ENCODE data around the gene CELF4.

The CELF4 gene

GRCh38 chr18:37266290-37266689 lies 299.3 kb downstream of the CELF4 start:
- no peak for FAIRE-seq
- no peak for DNase-seq (ENCODE audit: insufficient read length, low spot score)
- TF ChIP-seq CTCF (IDR thresholded peaks at IDR 0.05; ENCODE audit: insufficient read depth, missing control alignments) = no peak

- no peak for TF ChIP-seq CTCF (IDR thresholded peaks at IDR 0.05; ENCODE audit: insufficient read depth, missing control alignments)
- DNase-seq (ENCODE audit: insufficient read length, low spot score) (no peak), FAIRE-seq (no peak)
Measured at GRCh38 chr18:37265382-37265781, 300.2 kb downstream of the CELF4 start.

DNA sequence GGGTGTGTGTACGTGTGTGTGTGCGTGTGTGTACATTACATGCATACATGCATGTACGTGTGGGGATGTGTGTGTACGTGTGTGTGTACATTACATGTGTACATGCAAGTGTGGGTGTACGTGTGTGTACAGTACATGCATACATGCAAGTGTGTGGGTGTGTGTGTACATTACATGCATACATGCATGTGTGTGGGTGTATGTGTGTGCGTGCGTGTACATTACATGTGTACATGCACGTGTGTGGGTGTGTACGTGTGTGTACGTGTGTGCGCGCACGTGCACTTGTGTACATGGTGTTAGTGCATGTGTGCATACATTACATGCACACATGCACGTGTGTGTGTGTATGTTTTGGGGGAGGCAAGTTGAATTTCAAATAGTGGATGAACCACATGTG lies 300.6 kb downstream of the CELF4 start:
- FAIRE-seq (no peak), DNase-seq (ENCODE audit: insufficient read length, low spot score) (no peak)
- no peak for TF ChIP-seq CTCF (IDR thresholded peaks at IDR 0.05; ENCODE audit: insufficient read depth, missing control alignments)

GRCh38 chr18:37261988-37262387 lies 303.6 kb downstream of the CELF4 start:
- no peak for TF ChIP-seq CTCF (IDR thresholded peaks at IDR 0.05; ENCODE audit: insufficient read depth, missing control alignments)
- DNase-seq (ENCODE audit: insufficient read length, low spot score) = no peak
- FAIRE-seq = no peak

- FAIRE-seq (no peak), DNase-seq (ENCODE audit: insufficient read length, low spot score) (no peak)
- TF ChIP-seq CTCF (IDR thresholded peaks at IDR 0.05; ENCODE audit: insufficient read depth, missing control alignments) = no peak
Measured at GRCh38 chr18:37261246-37261840, 304.3 kb downstream of the CELF4 start.

DNA sequence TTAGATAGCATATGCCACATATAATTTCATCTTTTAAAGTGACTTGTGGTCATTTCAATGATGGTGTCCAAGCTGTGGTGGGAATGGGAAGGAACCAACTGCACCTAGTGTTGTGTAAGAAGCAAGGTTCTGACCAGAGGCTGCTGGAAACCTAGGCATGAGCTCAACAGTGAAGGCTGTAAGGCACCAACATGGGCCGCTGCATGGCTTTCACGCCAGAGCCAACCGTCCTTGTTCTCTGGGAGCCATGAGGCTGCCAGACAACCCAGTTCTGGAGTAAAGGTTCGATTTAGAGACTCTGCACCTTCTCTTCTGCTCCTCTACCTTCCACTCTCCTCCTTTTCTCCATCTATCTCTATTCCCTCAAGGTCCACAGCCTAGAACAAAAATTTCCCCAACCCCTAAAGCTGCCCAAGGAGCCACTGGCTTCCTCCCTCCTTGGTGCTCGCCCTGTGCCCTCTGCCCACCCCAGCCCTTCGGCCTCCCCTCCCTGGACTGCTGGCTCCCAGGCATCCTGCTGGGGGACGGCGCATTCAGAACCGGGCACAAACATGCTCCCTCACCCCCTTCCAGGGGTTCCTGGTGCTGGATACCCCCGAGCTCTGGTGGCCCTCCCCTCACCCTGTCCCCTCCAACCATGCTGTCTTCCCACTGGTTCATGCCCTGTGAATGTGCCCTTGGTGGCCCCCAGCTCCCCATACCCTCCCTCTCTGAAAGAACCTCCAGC lies 305.1 kb downstream of the CELF4 start:
- FAIRE-seq (no peak), DNase-seq (ENCODE audit: insufficient read length, low spot score) (no peak)

More for the DNA sequence above, 305.1 kb downstream of the CELF4 start:
- no peak for TF ChIP-seq CTCF (IDR thresholded peaks at IDR 0.05; ENCODE audit: insufficient read depth, missing control alignments)

All from D721Med (cell line).